NCI-H187 (cell line): ENCODE results near the gene ORAI2.
"Not testable (repeated sequence)": the region's sequence is repeated elsewhere in the genome, so short reads cannot be mapped to it uniquely, and the experiment has no call there.

Source experiments
- DNase-seq, 2 experiments: peaks; one replicate each; lab custom pipeline; 2025; lab: John Stamatoyannopoulos, UW

The ORAI2 gene

GRCh38 chr7:102469351-102469971 lies 36.1 kb downstream of the ORAI2 start:
- no peak for DNase-seq

- DNase-seq, result no peak
Observed at GRCh38 chr7:102469972-102470825, 36.8 kb downstream of the ORAI2 start.

GRCh38 chr7:102471791-102472125 lies 38.4 kb downstream of the ORAI2 start:
- no peak for DNase-seq

GRCh38 chr7:102472126-102473041 lies 39.0 kb downstream of the ORAI2 start:
- DNase-seq, result no peak

GRCh38 chr7:102473271-102473991 lies 40.1 kb downstream of the ORAI2 start:
- DNase-seq, result no peak

GRCh38 chr7:102474116-102474515 lies 40.7 kb downstream of the ORAI2 start:
- DNase-seq, result not testable (repeated sequence)

- DNase-seq, result not testable (repeated sequence)
Observed at GRCh38 chr7:102474736-102475435, 41.5 kb downstream of the ORAI2 start.

- DNase-seq, result not testable (repeated sequence)
Observed at GRCh38 chr7:102478314-102479208, 45.2 kb downstream of the ORAI2 start, which contains the start of gene POLR2J. TSS of gene POLR2J (minus strand) at chr7:102478922. CDS start at chr7:102478860, 62 bp downstream.

GRCh38 chr7:102479209-102479584 lies 45.8 kb downstream of the ORAI2 start:
- DNase-seq, result not testable (repeated sequence)

GRCh38 chr7:102479982-102480637 lies 46.7 kb downstream of the ORAI2 start:
- DNase-seq, result not testable (repeated sequence)

- not testable (repeated sequence) for DNase-seq
Observed at GRCh38 chr7:102481962-102482361, 48.6 kb downstream of the ORAI2 start.

GRCh38 chr7:102484317-102484716 lies 50.9 kb downstream of the ORAI2 start:
- not testable (repeated sequence) for DNase-seq

GRCh38 chr7:102490529-102491075 lies 57.2 kb downstream of the ORAI2 start:
- DNase-seq, result not testable (repeated sequence)

- not testable (repeated sequence) for DNase-seq
Observed at GRCh38 chr7:102493220-102493935, 60.0 kb downstream of the ORAI2 start.

- DNase-seq, result not testable (repeated sequence)
Observed at GRCh38 chr7:102494026-102494425, 60.7 kb downstream of the ORAI2 start.

- DNase-seq, result not testable (repeated sequence)
Observed at GRCh38 chr7:102494473-102495149, 61.2 kb downstream of the ORAI2 start.

GRCh38 chr7:102496861-102497260 lies 63.5 kb downstream of the ORAI2 start:
- not testable (repeated sequence) for DNase-seq

GRCh38 chr7:102497308-102497707 lies 63.9 kb downstream of the ORAI2 start:
- not testable (repeated sequence) for DNase-seq
